Measurements from ENCODE around the gene DTNBP1. TPM values are rescaled to one million over a fixed set of nuclear protein-coding genes. Genes with fewer than 3 reads are reported as not detected.

DTNBP1 gene
- total and polyA plus RNA-seq, 2 of the 13 experiments (the other 11 are each of a cell fraction or from before 2014, with no cell fraction given) = 6.6 to 19.1 TPM

- BruUV-seq (replicated peaks) = no TSS peak
- no peaks in the 10 kb centered on the region for H4K20me1 ChIP-seq (ENCODE audit: insufficient read depth, low read length)
- H3K4me2 ChIP-seq (ENCODE audit: low read depth, low read length) = no peak overlapping the region
- no peaks in the 10 kb centered on the region for H3K9me3 ChIP-seq (ENCODE audit: low read length)
- H3K27me3 ChIP-seq (ENCODE audit: control insufficient read depth in 1 of 2, insufficient read depth in 2 of 2, low read length in 2 of 2) = peaks cover 0 to 5% of the 10 kb centered on the region in 2 experiments; a peak in 2 of 5 replicates
- no peak overlapping the region for H3K9ac ChIP-seq (ENCODE audit: insufficient read depth, low read depth, low read length)
- no peak overlapping the region for H2AFZ ChIP-seq (ENCODE audit: low read length)
- DNase-seq (ENCODE audit: low spot score) (no peak), ATAC-seq (no peak), FAIRE-seq (no peak)
- H3K4me3 ChIP-seq (replicated peaks in 1 of 3; ENCODE audit: insufficient read depth in 1 of 3, low read depth in 2 of 3, low read length in 3 of 3) = no peak overlapping the region
- ChIA-PET CTCF (ENCODE audit: low intra/inter-chr PET ratio, low total read pairs) (no interaction called here), POLR2A (no interaction called here)
- 14% methylated on average over 2 of the region's 2 CpGs for WGBS (ENCODE audit: low lambda C conversion rate)
- in situ Hi-C loops (cut with HindIII; ENCODE audit: extremely low pct_ligation_motif_present, low pct_unique_long_range_greater_than_20kb) = no loop called here
- no peaks in the 10 kb centered on the region for H3K79me2 ChIP-seq (ENCODE audit: insufficient read depth, low read length)
- H3K27ac ChIP-seq (ENCODE audit: extremely low read length, insufficient read depth, low read length) = no peak overlapping the region
- H3K36me3 ChIP-seq (replicated peaks in 1 of 2; ENCODE audit: control insufficient read depth in 1 of 2, insufficient read depth in 2 of 2, low read length in 2 of 2) = no peaks in the 10 kb centered on the region
- no peaks in the 10 kb centered on the region for H3K4me1 ChIP-seq (ENCODE audit: insufficient read depth, low read length)
- intact Hi-C loops (cut with micrococcal nuclease; ENCODE audit: unreplicated experiment) = no loop called here
- TF ChIP-seq NFRKB (IDR thresholded peaks at IDR 0.05) = no peak
- no peak for TF ChIP-seq NPAS2 (CRISPR knock-in tag; IDR thresholded peaks at IDR 0.05; ENCODE audit: borderline replicate concordance)
- no peak for TF ChIP-seq HMG20B (CRISPR knock-in tag; conservative IDR thresholded peaks at IDR 0.05)
- peak; percentile 95 for TF ChIP-seq HNRNPK (IDR thresholded peaks at IDR 0.05; ENCODE audit: low read depth, low read length, poor library complexity, severe bottlenecking)
- no peak for TF ChIP-seq SALL2 (CRISPR knock-in tag; IDR thresholded peaks at IDR 0.05)
- no peak for TF ChIP-seq ZMYM3 (CRISPR knock-in tag; IDR thresholded peaks at IDR 0.05)
- TF ChIP-seq PCBP2 (optimal IDR thresholded peaks at IDR 0.05; ENCODE audit: low read depth, low read length, poor library complexity, severe bottlenecking) = peak; percentile 78
- no peak for TF ChIP-seq THAP9 (CRISPR knock-in tag; IDR thresholded peaks at IDR 0.05; ENCODE audit: borderline replicate concordance)
- no peak for TF ChIP-seq ARID3A (IDR thresholded peaks at IDR 0.05; ENCODE audit: low read depth, low read length)
- no peak for TF ChIP-seq ZNF281 (CRISPR knock-in tag; IDR thresholded peaks at IDR 0.05; ENCODE audit: borderline replicate concordance)
- TF ChIP-seq CREM (IDR thresholded peaks at IDR 0.05) = no peak
- TF ChIP-seq CREM (CRISPR knock-in tag; IDR thresholded peaks at IDR 0.05) = no peak
- no peak for TF ChIP-seq RXRB (CRISPR knock-in tag; IDR thresholded peaks at IDR 0.05; ENCODE audit: borderline replicate concordance)
Measured at GRCh38 chr6:15709651-15710269, 46.9 kb upstream of the DTNBP1 start.

All from HepG2 (cell line).